Fibroblast of villous mesenchyme (primary cell): ENCODE data around the gene RNF168. TPM values are rescaled to one million over a fixed set of nuclear protein-coding genes. Genes with fewer than 3 reads are reported as not detected.
"Not testable (repeated sequence)": the region's sequence is repeated elsewhere in the genome, so short reads cannot be mapped to it uniquely, and the experiment has no call there.

ENCODE experiments used
- DNase-seq: peaks from one replicate; pipeline ENCODE4 v3.0.0-alpha.2; 2010; ENCODE audit warnings: low read depth
- H3K4me3 ChIP-seq: 2 replicates; pipeline ENCODE4 v1.5.1; 2011; ENCODE audit warnings: low read depth, mild to moderate bottlenecking, low read length
- total RNA-seq: library from RNA; depleted of rRNA; stranded (reverse); fragments of >200 nt; gene quantifications from 2 replicates; pipeline ENCODE4 v1.2.3, GENCODE V29; 2012
- TF ChIP-seq, protein P1 (sequence below): IDR thresholded peaks from 2 replicates; pipeline ENCODE4 v1.5.1; 2012; ENCODE audit warnings: low read depth, mild to moderate bottlenecking, low read length; ENCODE audit not compliant: insufficient read depth

RNF168 gene
- total RNA-seq, 1 donor = 22.5 TPM

DNA sequence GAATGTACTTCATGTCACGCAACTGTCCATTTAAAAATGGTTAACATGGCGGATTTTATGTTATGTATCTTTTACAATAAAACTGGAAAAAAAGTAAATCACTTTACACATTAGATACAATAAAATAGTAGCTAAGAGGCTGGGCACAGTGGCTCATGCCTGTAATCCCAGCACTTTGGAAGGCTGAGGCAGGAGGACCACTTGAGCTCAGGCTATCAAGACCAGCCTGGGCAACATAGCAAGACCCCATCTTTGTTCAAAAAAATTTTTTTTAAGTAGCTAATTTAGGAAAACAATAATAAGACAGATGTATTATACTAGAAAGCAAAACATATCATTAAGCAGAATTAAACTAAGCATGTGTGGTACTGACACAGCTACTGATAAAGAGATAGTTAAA, 11.5 kb downstream of the RNF168 start:
- no peak for DNase-seq
- TF ChIP-seq, protein P1, sequence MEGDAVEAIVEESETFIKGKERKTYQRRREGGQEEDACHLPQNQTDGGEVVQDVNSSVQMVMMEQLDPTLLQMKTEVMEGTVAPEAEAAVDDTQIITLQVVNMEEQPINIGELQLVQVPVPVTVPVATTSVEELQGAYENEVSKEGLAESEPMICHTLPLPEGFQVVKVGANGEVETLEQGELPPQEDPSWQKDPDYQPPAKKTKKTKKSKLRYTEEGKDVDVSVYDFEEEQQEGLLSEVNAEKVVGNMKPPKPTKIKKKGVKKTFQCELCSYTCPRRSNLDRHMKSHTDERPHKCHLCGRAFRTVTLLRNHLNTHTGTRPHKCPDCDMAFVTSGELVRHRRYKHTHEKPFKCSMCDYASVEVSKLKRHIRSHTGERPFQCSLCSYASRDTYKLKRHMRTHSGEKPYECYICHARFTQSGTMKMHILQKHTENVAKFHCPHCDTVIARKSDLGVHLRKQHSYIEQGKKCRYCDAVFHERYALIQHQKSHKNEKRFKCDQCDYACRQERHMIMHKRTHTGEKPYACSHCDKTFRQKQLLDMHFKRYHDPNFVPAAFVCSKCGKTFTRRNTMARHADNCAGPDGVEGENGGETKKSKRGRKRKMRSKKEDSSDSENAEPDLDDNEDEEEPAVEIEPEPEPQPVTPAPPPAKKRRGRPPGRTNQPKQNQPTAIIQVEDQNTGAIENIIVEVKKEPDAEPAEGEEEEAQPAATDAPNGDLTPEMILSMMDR = no peak
- no peak overlapping the region for H3K4me3 ChIP-seq

DNA sequence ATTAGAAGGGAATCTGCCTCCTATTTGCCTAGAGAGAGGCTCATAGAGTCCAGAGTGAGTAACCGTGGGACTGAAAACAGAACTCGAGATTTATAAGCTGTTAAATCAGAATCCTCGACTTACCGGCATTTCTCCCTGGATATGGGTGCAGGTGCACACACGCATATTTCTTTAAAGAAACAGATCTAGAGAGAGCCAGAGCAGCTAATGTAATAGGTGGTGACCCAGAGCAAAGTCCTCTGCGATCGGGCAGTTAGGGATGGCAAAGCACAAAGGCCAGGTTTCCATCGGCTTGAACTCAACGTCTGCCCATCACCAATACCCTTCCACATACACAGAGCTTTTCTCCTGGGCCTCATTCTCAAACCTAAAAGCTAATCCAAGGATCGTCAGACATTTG, 13.8 kb downstream of the RNF168 start:
- H3K4me3 ChIP-seq = no peak overlapping the region
- DNase-seq = no peak
- TF ChIP-seq, protein P1 = no peak

DNA sequence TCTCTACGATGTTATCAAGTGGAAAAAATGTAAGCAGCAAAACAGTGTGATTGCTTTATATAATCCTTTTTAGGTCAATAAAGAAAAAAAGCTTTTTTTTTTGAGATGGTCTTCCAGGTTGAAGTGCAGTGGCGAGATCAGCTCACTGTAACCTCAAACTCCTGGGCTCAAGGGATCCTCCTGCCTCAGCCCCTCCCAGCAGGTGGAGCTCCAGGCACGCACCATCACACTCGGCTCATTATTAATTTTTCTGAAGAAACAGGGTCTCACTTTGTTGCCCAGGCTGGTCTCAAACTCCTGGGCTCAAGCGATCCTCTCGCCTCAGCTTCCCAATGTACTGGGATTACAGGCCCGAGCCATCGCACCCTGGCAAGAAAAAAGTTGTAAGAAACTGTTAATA, 17.3 kb downstream of the RNF168 start:
- peak; percentile 10 for DNase-seq
- TF ChIP-seq, protein P1 = peak; percentile 36
- no peak overlapping the region for H3K4me3 ChIP-seq

DNA sequence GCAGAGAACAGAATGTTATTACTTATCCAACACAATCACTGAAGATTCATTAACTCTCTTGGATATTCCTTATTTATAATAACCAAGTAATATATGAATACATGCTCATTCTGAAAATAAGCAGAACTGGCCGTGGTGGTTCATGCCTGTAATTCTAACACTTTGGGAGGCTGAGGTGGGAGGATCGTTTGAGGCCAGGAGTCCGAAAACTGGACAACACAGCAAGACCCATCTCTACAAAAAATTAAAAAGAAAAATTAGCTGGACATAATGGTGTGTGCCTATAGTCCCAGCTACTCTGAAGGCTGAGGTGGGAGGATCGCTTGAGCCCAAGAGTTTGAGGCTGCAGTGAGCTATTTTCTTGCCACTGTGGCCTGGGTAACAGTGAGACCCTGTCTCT, 25.9 kb downstream of the RNF168 start:
- DNase-seq = no peak
- no peak overlapping the region for H3K4me3 ChIP-seq
- TF ChIP-seq, protein P1 = no peak

DNA sequence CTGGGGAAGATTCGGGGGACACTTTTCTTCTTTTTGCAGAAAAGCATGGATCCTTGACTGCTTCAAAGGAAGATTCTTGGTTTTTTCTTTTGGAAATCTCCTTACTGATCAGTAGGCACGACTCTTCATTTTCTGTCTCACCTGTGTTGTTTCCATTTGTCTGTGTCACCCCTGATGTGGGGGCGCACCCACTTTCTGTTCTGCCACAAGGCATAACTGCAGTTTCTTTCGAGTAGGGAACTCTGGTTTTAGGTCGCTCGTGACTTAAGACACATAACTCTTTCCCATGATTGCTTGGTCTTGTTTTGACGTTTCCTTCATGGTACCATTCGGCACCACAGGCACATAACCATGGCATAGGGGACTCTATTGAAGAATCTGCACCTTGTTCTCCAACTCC, 31.3 kb downstream of the RNF168 start:
- H3K4me3 ChIP-seq = no peak overlapping the region
- TF ChIP-seq, protein P1 = no peak
- no peak for DNase-seq

DNA sequence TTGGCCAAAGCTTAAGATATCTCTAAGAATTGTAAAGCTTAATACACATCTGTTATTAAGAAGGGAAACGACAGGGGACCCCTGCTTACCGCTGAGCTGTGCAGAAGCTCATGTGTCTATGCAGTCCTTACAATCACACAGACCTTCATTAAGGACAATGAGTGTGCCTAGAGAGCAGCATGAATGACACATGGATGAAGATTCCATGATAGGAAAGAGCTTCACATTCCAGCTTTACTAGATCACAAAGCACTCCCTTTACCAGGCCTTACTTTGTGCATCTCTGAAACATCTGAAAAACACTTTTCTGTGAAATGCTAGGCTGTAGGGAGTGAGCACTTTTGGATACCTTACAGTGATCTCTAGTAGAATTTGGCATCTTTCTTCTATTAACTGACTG, 32.0 kb downstream of the RNF168 start:
- no peak overlapping the region for H3K4me3 ChIP-seq
- TF ChIP-seq, protein P1 = no peak
- DNase-seq = no peak

DNA sequence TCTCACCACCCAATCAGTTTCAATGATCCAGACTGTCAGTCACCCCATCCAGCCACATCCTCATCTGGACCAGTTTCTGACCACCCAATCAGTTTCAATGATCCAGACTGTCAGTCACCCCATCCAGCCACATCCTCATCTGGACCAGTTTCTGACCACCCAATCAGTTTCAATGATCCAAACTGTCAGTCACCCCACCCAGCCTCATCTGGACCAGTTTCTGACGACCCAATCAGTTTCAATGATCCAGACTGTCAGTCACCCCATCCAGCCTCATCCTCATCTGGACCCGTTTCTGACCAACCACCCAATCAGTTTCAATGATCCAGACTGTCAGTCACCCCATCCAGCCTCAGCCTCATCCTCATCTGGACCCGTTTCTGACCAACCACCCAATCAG, 33.4 kb downstream of the RNF168 start:
- not testable (repeated sequence) for DNase-seq, H3K4me3 ChIP-seq
